IMR-90 (cell line): ENCODE data around the gene WNK4. TPM values are rescaled to one million over a fixed set of nuclear protein-coding genes. Genes with fewer than 3 reads are reported as not detected.

ENCODE experiments used
- ATAC-seq: fragments of 200-7000 bp; cut with Tn5 transposase; 2 replicates; pipeline ENCODE4 v1.9.1; 2020; ENCODE audit warnings: low read depth, mild to moderate bottlenecking, moderate library complexity
- BruUV-seq: library from RNA; stranded (reverse); fragments of 400-500 nt; replicated peaks from 2 replicates; lab custom pipeline; 2021; lab: Mats Ljungman, UMichigan
- CTCF ChIA-PET: fragments of 300-600 bp; formaldehyde crosslinking; extraction: SDS; loops from one replicate; lab custom pipeline; 2021; ENCODE audit warnings: antibody characterized with exemption; lab: Yijun Ruan, JAX
- POLR2A ChIA-PET: fragments of 300-600 bp; sonication (Branson Sonifier 250); formaldehyde crosslinking; loops from one replicate; lab custom pipeline; 2022; ENCODE audit warnings: antibody characterized with exemption; ENCODE audit not compliant: unreplicated experiment; lab: Charles Lee
- DNase-seq: peaks from one replicate; pipeline ENCODE4 v3.0.0; 2013
- H2AFZ ChIP-seq: replicated peaks from 2 replicates; pipeline ENCODE3; 2013; ENCODE audit warnings: low read length, mild to moderate bottlenecking; ENCODE audit not compliant: poor library complexity
- H2AK5ac ChIP-seq: 2 replicates; pipeline ENCODE4 v1.6.1; 2013; ENCODE audit warnings: low read depth, low read length, inconsistent platforms
- H2AK9ac ChIP-seq: replicated peaks from 2 replicates; pipeline ENCODE3; 2013; ENCODE audit warnings: mild to moderate bottlenecking, low read depth, low read length, moderate library complexity; ENCODE audit not compliant: poor library complexity
- H2BK120ac ChIP-seq: 2 replicates; pipeline ENCODE4 v1.6.1; 2013; ENCODE audit warnings: low read depth, low read length, inconsistent platforms
- H2BK15ac ChIP-seq: 3 replicates; pipeline ENCODE4 v1.6.1; 2013; ENCODE audit warnings: low read depth, low read length, inconsistent platforms
- H2BK20ac ChIP-seq: 2 replicates; pipeline ENCODE4 v1.6.1; 2013; ENCODE audit warnings: low read depth, mild to moderate bottlenecking, inconsistent platforms, low read length, moderate library complexity
- H2BK5ac ChIP-seq: 2 replicates; pipeline ENCODE4 v1.6.1; 2013; ENCODE audit warnings: mild to moderate bottlenecking, low read depth, low read length, inconsistent platforms; ENCODE audit not compliant: poor library complexity, severe bottlenecking
- H3K14ac ChIP-seq: replicated peaks from 2 replicates; pipeline ENCODE4 v1.6.1; 2013; ENCODE audit warnings: low read depth, low read length, inconsistent platforms
- H3K18ac ChIP-seq: 2 replicates; pipeline ENCODE4 v1.6.1; 2013; ENCODE audit warnings: low read depth, low read length, control low read depth
- H3K23ac ChIP-seq: 2 replicates; pipeline ENCODE4 v1.6.1; 2013; ENCODE audit warnings: low read depth, low read length, inconsistent platforms
- H3K27ac ChIP-seq: 2 replicates; pipeline ENCODE4 v1.5.1; 2013; ENCODE audit warnings: mild to moderate bottlenecking, control low read depth, low read length; ENCODE audit not compliant: insufficient read depth
- H3K27me3 ChIP-seq: 2 replicates; pipeline ENCODE4 v1.6.1; 2013; ENCODE audit warnings: low read length; ENCODE audit not compliant: control insufficient read depth, insufficient read depth
- H3K36me3 ChIP-seq: 2 replicates; pipeline ENCODE4 v1.6.1; 2013; ENCODE audit warnings: low read length, mixed read lengths; ENCODE audit not compliant: control insufficient read depth, insufficient read depth
- H3K4ac ChIP-seq: 2 replicates; pipeline ENCODE4 v1.6.1; 2013; ENCODE audit warnings: low read depth, low read length, inconsistent platforms
- H3K4me1 ChIP-seq: 2 replicates; pipeline ENCODE4 v1.6.1; 2013; ENCODE audit warnings: low read length, mixed read lengths; ENCODE audit not compliant: control insufficient read depth, insufficient read depth
- H3K4me2 ChIP-seq: 2 replicates; pipeline ENCODE4 v1.6.1; 2013; ENCODE audit warnings: low read depth, mild to moderate bottlenecking, control low read depth, low read length, moderate library complexity
- H3K4me3 ChIP-seq: 2 replicates; pipeline ENCODE4 v1.5.1; 2013; ENCODE audit warnings: low read depth, mild to moderate bottlenecking, control low read depth, low read length, moderate library complexity; ENCODE audit not compliant: insufficient read depth
- H3K56ac ChIP-seq: 2 replicates; pipeline ENCODE4 v1.6.1; 2013; ENCODE audit warnings: low read length, inconsistent platforms; ENCODE audit not compliant: insufficient read depth; ENCODE audit errors: extremely low read depth
- H3K79me1 ChIP-seq, 2 experiments: 2 replicates each; pipeline ENCODE4 v1.6.1; 2013; ENCODE audit warnings: low read length in 2 of 2, inconsistent platforms in 1 of 2, low read depth in 1 of 2
- H3K9ac ChIP-seq: 2 replicates; pipeline ENCODE4 v1.6.1; 2013; ENCODE audit warnings: low read depth, low read length, control low read depth
- H3K9me1 ChIP-seq: 2 replicates; pipeline ENCODE4 v1.6.1; 2013; ENCODE audit warnings: low read length, inconsistent platforms; ENCODE audit not compliant: insufficient read depth
- H3K9me3 ChIP-seq: 2 replicates; pipeline ENCODE4 v1.6.1; 2013; ENCODE audit warnings: low read length; ENCODE audit not compliant: control insufficient read depth, insufficient read depth
- H4K20me1 ChIP-seq: 2 replicates; pipeline ENCODE4 v1.6.1; 2013; ENCODE audit warnings: low read length, inconsistent platforms; ENCODE audit not compliant: insufficient read depth
- H4K5ac ChIP-seq: 2 replicates; pipeline ENCODE4 v1.6.1; 2013; ENCODE audit warnings: mild to moderate bottlenecking, low read depth, low read length, control low read depth
- H4K8ac ChIP-seq, 2 experiments: 2 replicates each; pipeline ENCODE4 v1.6.1; 2013; ENCODE audit warnings: low read depth in 2 of 2, low read length in 2 of 2, control low read depth in 1 of 2, inconsistent platforms in 1 of 2
- H4K91ac ChIP-seq: 2 replicates; pipeline ENCODE4 v1.6.1; 2013; ENCODE audit warnings: low read depth, low read length, inconsistent platforms; ENCODE audit not compliant: insufficient read depth
- MXI1 ChIP-seq: IDR thresholded peaks from 2 replicates; pipeline ENCODE4 v1.6.1; 2012; ENCODE audit warnings: low read depth, mild to moderate bottlenecking, low read length, moderate library complexity, borderline replicate concordance
- RAD21 ChIP-seq: IDR thresholded peaks from 2 replicates; pipeline ENCODE4 v1.6.1; 2012; ENCODE audit warnings: low read length, improper control_type of control experiment
- USF2 ChIP-seq: fragments of 150-350 bp; IDR thresholded peaks from 2 replicates; pipeline ENCODE4 v1.6.1; 2017; ENCODE audit warnings: mild to moderate bottlenecking, antibody characterized with exemption, low read length, low read depth
- WGBS, 2 experiments: methylation state at CpG; one replicate each; pipeline versions ENCODE4 v1.1.5 to v1.1.7; 2013; ENCODE audit warnings: missing lambda C conversion rate in 2 of 2; ENCODE audit not compliant: insufficient read length in 1 of 2; ENCODE audit errors: extremely low coverage in 2 of 2; 5-methylcytosine and 5-hydroxymethylcytosine counted together
- dilution Hi-C: fragments of 300-500 bp; cut with HindIII; formaldehyde crosslinking; loops from one replicate; pipeline ENCODE4 v1.14.3; 2018; ENCODE audit warnings: low sequenced_read_pairs; ENCODE audit not compliant: unreplicated experiment
- in situ Hi-C: fragments of 300-500 bp; cut with MboI; formaldehyde crosslinking; loops from 3 replicates; pipeline ENCODE4 v1.14.3; 2019; ENCODE audit warnings: low sequenced_read_pairs, inconsistent platforms, mixed read lengths
- intact Hi-C: fragments of 100-400 bp; cut with micrococcal nuclease; formaldehyde crosslinking; loops from 2 replicates; pipeline ENCODE4 v1.10.0; 2022
- polyA plus RNA-seq, 3 experiments: library from polyadenylated mRNA; depleted of rRNA; stranded (reverse); fragments of >200 nt; gene quantifications; 2 replicates each; pipeline ENCODE4 v1.2.3, GENCODE V29; 2012; ENCODE audit warnings: low replicate concordance in 1 of 3
- total RNA-seq: library from RNA; depleted of rRNA; stranded (reverse); fragments of >200 nt; gene quantifications from 2 replicates; pipeline ENCODE4 v1.2.3, GENCODE V29; 2012

WNK4 gene
- total and polyA plus RNA-seq, 2 of the 4 experiments (the other 2 are of a cell fraction), result 1.3 to 15.1 TPM

GRCh38 chr17:42833767-42834422, 53.5 kb downstream of the WNK4 start:
- Histone ChIP-seq H2BK15ac (no peak overlapping the region), H2AFZ (peak overlapping the region; percentile 96), H3K27me3 (no peaks in the 10 kb centered on the region), H2BK120ac (no peak overlapping the region), H2AK9ac (peak overlapping the region; percentile 84), H3K27ac (peak overlapping the region; percentile 81), H3K9me1 (no peaks in the 10 kb centered on the region), H2BK5ac (peak overlapping the region; percentile 51), H3K4me3 (peak overlapping the region; percentile 83), H3K23ac (peak overlapping the region; percentile 54), H2BK20ac (no peak overlapping the region), H3K79me1 (peaks cover 38 to 59% of the 10 kb centered on the region in 2 experiments), H3K4ac (peak overlapping the region; percentile 81), H3K9ac (peak overlapping the region; percentile 83), H4K8ac (peak overlapping the region; percentile 84 to 100), H3K36me3 (peaks cover 24% of the 10 kb centered on the region), H3K14ac (peak overlapping the region; percentile 77), H4K91ac (peak overlapping the region; percentile 62), H3K9me3 (no peaks in the 10 kb centered on the region), H3K18ac (no peak overlapping the region), H2AK5ac (peak overlapping the region; percentile 59), H4K5ac (peak overlapping the region; percentile 53), H4K20me1 (peaks cover 4% of the 10 kb centered on the region; the same call in 1 of the 2 replicates), H3K4me2 (peak overlapping the region; percentile 100), H3K4me1 (0 out of 2 replicates have a peak, but pooled peaks cover 3% of the 10 kb centered on the region), H3K56ac (peak overlapping the region; percentile 59)
- DNase-seq (no peak), ATAC-seq (no peak; the same call in none of the 2 replicates)
- dilution Hi-C loops (no loop called here), intact Hi-C loops (no loop called here), in situ Hi-C loops (no loop called here)
- no CpG with 5 or more reads among the region's 18 CpGs for WGBS, 2 experiments
- POLR2A ChIA-PET, result interaction anchor here (1.0 kb wide), 1 partner anchor 10 kb away, joined by 4 read pairs; the partner anchor contains the start of gene BECN1
- TF ChIP-seq USF2 (peak; percentile 2; the same call in 1 of the 2 replicates), MXI1 (peak; percentile 35; the same call in 1 of the 2 replicates), RAD21 (no peak)
- no TSS peak for BruUV-seq
- CTCF ChIA-PET, result interaction anchor here (1.3 kb wide), 1 partner anchor 10 kb away, joined by 3 read pairs; the partner anchor contains the start of gene BECN1
